ENCODE data around the gene ATP6V0B. TPM values are rescaled to one million over a fixed set of nuclear protein-coding genes. Genes with fewer than 3 reads are reported as not detected.

ATP6V0B gene
- total RNA-seq, 1 donor from 2014 or later, result 205 TPM

DNA sequence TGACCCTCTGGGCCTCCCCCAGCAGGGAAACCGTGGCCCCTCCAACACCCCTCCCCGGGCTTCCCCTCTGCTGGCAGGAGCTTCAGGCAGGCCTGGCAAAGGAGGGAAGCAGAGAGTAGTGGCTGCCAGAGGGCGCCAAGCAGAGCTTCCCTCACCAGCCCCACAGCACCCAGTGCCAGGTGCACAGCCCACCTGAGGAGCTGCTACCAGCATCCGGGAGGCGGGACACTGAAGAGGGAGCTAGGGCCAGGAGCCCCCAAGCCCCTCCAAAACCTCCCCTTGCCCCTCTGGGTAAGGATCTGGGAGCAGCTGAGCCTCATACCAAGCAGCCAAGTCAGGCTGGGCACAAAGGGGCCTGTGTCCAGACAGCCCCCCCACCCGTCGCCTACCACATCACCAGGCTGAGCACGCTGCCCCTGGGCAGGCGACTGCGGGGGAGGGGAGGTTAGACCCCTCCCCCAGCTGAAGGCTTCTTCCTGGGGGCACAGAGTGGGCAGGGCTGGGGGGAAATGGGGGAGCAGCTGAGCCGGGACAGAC lies 36.2 kb downstream of the ATP6V0B start:
- peaks cover 3% of the 10 kb centered on the region for H3K36me3 ChIP-seq
- no peaks in the 10 kb centered on the region for H3K9me3 ChIP-seq
- no peak for DNase-seq
- intact Hi-C loops (cut with DNase I), result no loop called here
- no peaks in the 10 kb centered on the region for H3K27me3 ChIP-seq (ENCODE audit: low read depth)
- TF ChIP-seq, protein P1, sequence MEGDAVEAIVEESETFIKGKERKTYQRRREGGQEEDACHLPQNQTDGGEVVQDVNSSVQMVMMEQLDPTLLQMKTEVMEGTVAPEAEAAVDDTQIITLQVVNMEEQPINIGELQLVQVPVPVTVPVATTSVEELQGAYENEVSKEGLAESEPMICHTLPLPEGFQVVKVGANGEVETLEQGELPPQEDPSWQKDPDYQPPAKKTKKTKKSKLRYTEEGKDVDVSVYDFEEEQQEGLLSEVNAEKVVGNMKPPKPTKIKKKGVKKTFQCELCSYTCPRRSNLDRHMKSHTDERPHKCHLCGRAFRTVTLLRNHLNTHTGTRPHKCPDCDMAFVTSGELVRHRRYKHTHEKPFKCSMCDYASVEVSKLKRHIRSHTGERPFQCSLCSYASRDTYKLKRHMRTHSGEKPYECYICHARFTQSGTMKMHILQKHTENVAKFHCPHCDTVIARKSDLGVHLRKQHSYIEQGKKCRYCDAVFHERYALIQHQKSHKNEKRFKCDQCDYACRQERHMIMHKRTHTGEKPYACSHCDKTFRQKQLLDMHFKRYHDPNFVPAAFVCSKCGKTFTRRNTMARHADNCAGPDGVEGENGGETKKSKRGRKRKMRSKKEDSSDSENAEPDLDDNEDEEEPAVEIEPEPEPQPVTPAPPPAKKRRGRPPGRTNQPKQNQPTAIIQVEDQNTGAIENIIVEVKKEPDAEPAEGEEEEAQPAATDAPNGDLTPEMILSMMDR (IDR thresholded peaks at IDR 0.05), result no peak
- ATAC-seq, result no peak
- peaks cover under 1% of the 10 kb centered on the region for H3K4me1 ChIP-seq
- no peak overlapping the region for H3K27ac ChIP-seq
- no peak overlapping the region for H3K4me3 ChIP-seq

DNA sequence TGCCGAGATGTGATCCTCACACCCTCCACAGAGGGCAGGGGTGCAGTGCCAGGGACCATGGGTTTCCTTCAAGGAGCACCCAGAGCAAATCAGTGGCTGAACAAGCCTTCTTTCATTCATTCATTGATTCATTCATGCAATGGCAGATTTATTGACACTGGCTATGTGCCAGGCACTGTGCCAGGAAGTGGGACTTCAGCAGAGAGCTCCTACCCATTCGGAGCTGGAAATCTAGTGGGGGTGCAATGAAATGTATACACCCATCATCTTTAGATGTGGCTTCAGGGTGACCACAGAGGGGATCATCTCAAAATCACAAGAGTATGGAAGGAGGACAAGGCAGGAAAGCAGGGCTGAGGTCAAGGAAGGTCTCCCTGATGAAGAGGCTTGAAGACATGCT lies 37.6 kb downstream of the ATP6V0B start:
- no peak overlapping the region for H3K4me3 ChIP-seq
- intact Hi-C loops (cut with DNase I), result no loop called here
- H3K36me3 ChIP-seq, result peaks cover 3% of the 10 kb centered on the region

DNA sequence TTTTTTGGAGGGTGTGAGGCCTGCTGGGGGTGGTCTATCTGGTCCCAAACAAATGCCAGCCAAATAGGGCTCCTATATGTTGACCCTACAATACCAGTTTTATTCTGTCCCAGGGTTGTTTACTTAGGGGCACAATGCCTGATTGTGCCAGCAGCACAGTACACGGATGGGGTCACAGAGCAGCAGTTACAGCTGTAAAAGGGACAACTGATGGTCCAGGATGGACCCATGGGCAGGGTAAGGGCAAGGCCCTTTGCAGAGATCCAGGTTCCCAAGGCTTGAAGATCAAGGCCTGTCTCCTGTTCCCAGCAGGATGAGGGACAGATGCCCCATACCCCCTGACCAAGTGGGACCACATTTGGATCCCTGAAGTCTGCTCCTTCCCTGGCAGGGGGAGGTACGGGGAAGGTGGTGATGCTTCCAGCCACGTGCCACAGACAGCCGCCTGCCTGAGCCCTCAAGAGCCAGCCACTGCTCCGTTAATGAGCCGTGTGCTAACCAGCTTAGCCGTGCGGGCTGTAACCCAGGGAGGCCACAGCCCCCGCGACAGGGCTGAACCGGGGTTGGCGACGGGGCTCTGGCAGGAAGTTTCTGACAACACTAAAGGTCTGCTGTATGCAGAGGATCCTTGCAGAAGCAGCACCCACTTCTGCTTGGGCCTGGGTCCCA lies 38.3 kb downstream of the ATP6V0B start:
- Histone ChIP-seq H3K27ac (no peak overlapping the region), H3K4me1 (no peaks in the 10 kb centered on the region), H3K36me3 (peaks cover 2% of the 10 kb centered on the region), H3K27me3 (ENCODE audit: low read depth) (no peaks in the 10 kb centered on the region), H3K9me3 (no peaks in the 10 kb centered on the region), H3K4me3 (no peak overlapping the region)
- DNase-seq (no peak), ATAC-seq (no peak)
- TF ChIP-seq, protein P1 (IDR thresholded peaks at IDR 0.05), result no peak
- intact Hi-C loops (cut with DNase I), result no loop called here

More for the DNA sequence above, 37.6 kb downstream of the ATP6V0B start:
- ATAC-seq, result no peak
- H3K4me1 ChIP-seq, result no peaks in the 10 kb centered on the region
- no peaks in the 10 kb centered on the region for H3K27me3 ChIP-seq (ENCODE audit: low read depth)
- TF ChIP-seq, protein P1 (IDR thresholded peaks at IDR 0.05), result no peak
- H3K27ac ChIP-seq, result no peak overlapping the region
- no peak for DNase-seq
- H3K9me3 ChIP-seq, result no peaks in the 10 kb centered on the region

DNA sequence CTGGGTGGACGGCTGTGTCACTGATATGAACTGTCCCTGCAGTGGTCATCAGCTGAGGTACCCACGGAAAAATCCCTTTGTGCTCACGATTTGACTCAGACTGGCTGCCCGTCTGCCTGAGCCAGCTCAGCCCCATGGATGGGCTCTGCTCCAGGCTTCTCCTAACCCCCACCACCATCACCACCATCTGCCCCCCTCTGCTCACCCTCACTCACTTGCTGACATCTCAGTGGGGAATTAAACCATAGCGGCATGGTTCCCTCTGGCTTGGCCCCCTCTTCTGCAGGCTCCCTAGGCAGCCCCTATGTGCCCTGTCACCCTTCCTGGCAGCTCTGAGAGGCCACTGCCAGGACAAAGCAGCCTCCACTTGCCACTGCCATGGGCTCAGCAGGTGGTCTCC lies 39.2 kb downstream of the ATP6V0B start:
- no peaks in the 10 kb centered on the region for H3K4me1 ChIP-seq
- H3K4me3 ChIP-seq, result no peak overlapping the region
- DNase-seq (no peak), ATAC-seq (no peak)
- intact Hi-C loops (cut with DNase I), result no loop called here
- H3K9me3 ChIP-seq, result no peaks in the 10 kb centered on the region
- TF ChIP-seq, protein P1 (IDR thresholded peaks at IDR 0.05), result no peak
- no peaks in the 10 kb centered on the region for H3K27me3 ChIP-seq (ENCODE audit: low read depth)
- no peaks in the 10 kb centered on the region for H3K36me3 ChIP-seq
- no peak overlapping the region for H3K27ac ChIP-seq

DNA sequence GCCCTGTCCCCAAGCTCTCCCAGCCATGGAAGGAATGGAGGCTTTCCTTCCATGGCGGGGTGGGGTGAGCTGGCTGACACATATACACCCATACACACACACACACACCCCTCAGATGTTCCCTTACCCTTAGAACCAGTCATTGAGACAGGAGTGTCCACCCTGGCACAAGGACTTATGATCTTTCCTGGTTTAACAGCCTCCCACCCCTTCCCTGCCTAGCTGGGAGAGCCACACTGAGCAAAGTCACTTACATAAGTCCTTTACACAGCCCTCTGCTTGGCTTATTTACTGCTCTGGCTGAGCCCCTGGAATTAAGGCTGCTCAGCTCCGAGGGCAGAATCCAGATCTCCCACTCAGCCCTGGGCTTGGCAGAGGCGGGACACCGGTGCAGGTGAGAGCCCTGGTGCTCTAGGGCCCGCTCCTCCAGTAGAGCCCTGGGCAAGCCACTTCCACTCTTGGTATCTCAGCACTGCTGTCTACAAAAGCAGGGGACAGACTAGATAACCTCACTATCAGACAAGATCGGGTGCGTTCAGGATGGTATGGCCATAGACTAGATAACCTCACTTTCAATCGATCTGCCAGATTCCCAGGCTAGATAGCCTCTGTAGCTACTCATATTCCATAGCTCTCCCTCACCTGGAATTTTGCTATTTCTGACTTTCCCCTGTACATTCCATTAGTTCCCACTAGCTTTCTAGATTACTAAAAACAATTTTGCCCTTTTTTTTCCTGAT lies 39.8 kb downstream of the ATP6V0B start:
- H3K27ac ChIP-seq, result no peak overlapping the region
- no peaks in the 10 kb centered on the region for H3K36me3 ChIP-seq
- TF ChIP-seq, protein P1 (IDR thresholded peaks at IDR 0.05), result no peak
- no peaks in the 10 kb centered on the region for H3K9me3 ChIP-seq
- H3K27me3 ChIP-seq (ENCODE audit: low read depth), result no peaks in the 10 kb centered on the region
- DNase-seq (no peak), ATAC-seq (no peak)
- intact Hi-C loops (cut with DNase I), result no loop called here
- no peak overlapping the region for H3K4me3 ChIP-seq
- H3K4me1 ChIP-seq, result no peaks in the 10 kb centered on the region

Data from lower lobe of right lung (tissue), 2 donors.